Esophagus muscularis mucosa (tissue), 4 donors: Measurements from ENCODE around the gene MAP3K20. TPM values are rescaled to one million over a fixed set of nuclear protein-coding genes. Genes with fewer than 3 reads are reported as not detected.

Experiments
- DNase-seq: peaks from one replicate; pipeline ENCODE4 v3.0.0-alpha.2; 2017; ENCODE audit errors: extremely low spot score
- H3K27ac ChIP-seq, 4 donors: fragments of 200-600 bp; sonication (generic); replicated peaks in 1 of 4; 1 replicate in 3 of 4; 2 replicates in 1 of 4; pipeline ENCODE4 v1.5.1; 2016 to 2019; ENCODE audit warnings: mild to moderate bottlenecking in 1 of 4
- H3K27me3 ChIP-seq, 4 donors: fragments of 200-600 bp; sonication (generic); one replicate each; pipeline versions ENCODE4 v1.5.1 to v1.6.0; 2016 to 2019
- H3K36me3 ChIP-seq, 4 donors: fragments of 200-600 bp; sonication (generic); one replicate each; pipeline ENCODE4 v1.5.1; 2016 to 2019
- H3K4me1 ChIP-seq, 4 donors: fragments of 200-600 bp; sonication (generic); one replicate each; pipeline ENCODE4 v1.5.1; 2016 to 2019
- H3K4me3 ChIP-seq, 4 donors: fragments of 200-600 bp; sonication (generic); 1 replicate in 2 of 4; 2 replicates in 2 of 4; pipeline ENCODE4 v1.5.1; 2016 to 2019; ENCODE audit warnings: mild to moderate bottlenecking in 4 of 4, moderate library complexity in 1 of 4
- H3K9me3 ChIP-seq, 4 donors: fragments of 200-600 bp; sonication (generic); 1 replicate in 3 of 4; 2 replicates in 1 of 4; pipeline ENCODE4 v1.5.1; 2016 to 2019
- CTCF ChIP-seq, 3 experiments: fragments of 200-600 bp in 2 of 3; fragments of 450-650 bp in 1 of 3; sonication (generic) in 2 of 3; IDR thresholded peaks; one replicate each; pipeline ENCODE4 v1.5.1; 2017 to 2019; ENCODE audit warnings: antibody characterized with exemption in 3 of 3, mild to moderate bottlenecking in 2 of 3, moderate library complexity in 1 of 3
- EP300 ChIP-seq: sonication (generic); formaldehyde crosslinking; IDR thresholded peaks from one replicate; pipeline ENCODE4 v1.6.1; 2017; ENCODE audit warnings: antibody characterized with exemption
- POLR2A ChIP-seq: fragments of 450-650 bp; IDR thresholded peaks from one replicate; pipeline ENCODE4 v1.6.1; 2017; ENCODE audit warnings: antibody characterized with exemption, moderate library complexity, mild to moderate bottlenecking, low read depth
- POLR2AphosphoS5 ChIP-seq, 2 donors: sonication (generic); formaldehyde crosslinking; IDR thresholded peaks; one replicate each; pipeline ENCODE4 v1.6.1; 2017; ENCODE audit warnings: antibody characterized with exemption in 2 of 2
- WGBS: methylation state at CpG from one replicate; pipeline ENCODE4 v1.1.5; 2018; 5-methylcytosine and 5-hydroxymethylcytosine counted together
- intact Hi-C: fragments of 100-400 bp; cut with DNase I; formaldehyde crosslinking; loops from one replicate; pipeline ENCODE4 v1.15.1; 2023
- total RNA-seq, 4 donors: library from RNA; depleted of rRNA; stranded (reverse); fragments of >200 nt; gene quantifications; one replicate each; pipeline versions ENCODE4 v1.1.0 to v1.2.1, GENCODE V29; 2016

Gene MAP3K20
- total RNA-seq, 4 donors from 2014 or later = 238 to 335 (median 267) TPM

DNA sequence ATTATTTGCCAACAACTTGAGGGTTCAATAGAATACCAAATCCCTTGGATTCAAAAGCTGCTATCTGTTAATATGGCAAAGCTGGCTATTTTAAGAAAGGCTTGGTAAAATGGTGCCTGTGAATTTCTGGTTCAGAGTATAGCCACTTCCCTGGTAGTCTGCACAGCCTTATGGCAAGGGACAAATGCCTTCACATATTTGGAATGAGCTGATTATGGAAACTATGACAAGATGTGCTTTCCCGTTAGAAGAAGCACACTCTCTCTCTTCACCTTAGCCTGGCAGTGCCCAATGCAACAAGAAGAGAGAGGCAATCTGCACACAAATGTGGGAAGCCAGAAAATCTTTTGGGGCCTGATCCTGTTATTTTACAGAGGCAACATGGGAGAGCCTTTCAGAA lies 47.5 kb upstream of the MAP3K20 start:
- intact Hi-C loops = loop anchor here (5.0 kb wide), 1 partner anchor 44 kb away; no protein-coding TSS in a partner anchor
- H3K27ac ChIP-seq = peak overlapping the region; percentile 54 to 80 (median 74)
- H3K36me3 ChIP-seq = peaks cover 0 to 3% (median 0%) of the 10 kb centered on the region in 4 donors
- H3K4me1 ChIP-seq = peaks cover 18 to 29% (median 26%) of the 10 kb centered on the region in 4 donors
- WGBS = 31% methylated on average over 1 of the region's 1 CpG
- H3K4me3 ChIP-seq = no peak overlapping the region
- H3K27me3 ChIP-seq = no peaks in the 10 kb centered on the region
- no peak for TF ChIP-seq CTCF (IDR thresholded peaks at IDR 0.05)
- no peak for TF ChIP-seq EP300
- no peak for TF ChIP-seq POLR2AphosphoS5 (IDR thresholded peaks at IDR 0.05)
- no peak for TF ChIP-seq POLR2A
- no peaks in the 10 kb centered on the region for H3K9me3 ChIP-seq
- peak; percentile 39 for DNase-seq

DNA sequence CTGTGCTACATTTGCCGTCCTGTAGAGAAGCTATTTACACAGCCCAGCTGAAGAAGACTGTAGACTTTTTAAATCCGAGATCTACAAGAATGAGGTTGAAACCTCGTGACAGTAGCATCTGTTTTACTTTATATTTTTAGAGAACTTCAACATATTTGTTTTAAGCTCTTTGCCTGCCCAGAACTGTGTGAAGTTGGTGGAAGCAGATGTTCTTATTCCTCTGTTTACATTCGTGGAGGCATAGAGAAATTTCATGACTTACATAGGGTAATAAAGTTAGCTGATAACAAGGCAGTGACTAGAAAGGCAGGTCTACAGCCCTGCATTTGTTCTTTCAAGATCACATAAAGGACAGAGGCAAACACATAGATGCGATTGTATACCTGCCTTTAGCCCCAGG lies 47.0 kb upstream of the MAP3K20 start:
- H3K9me3 ChIP-seq = no peaks in the 10 kb centered on the region
- H3K36me3 ChIP-seq = no peaks in the 10 kb centered on the region
- intact Hi-C loops = loop anchor here (5.0 kb wide), 1 partner anchor 44 kb away; no protein-coding TSS in a partner anchor
- no peak overlapping the region for H3K4me3 ChIP-seq
- 34% methylated on average over 5 of the region's 5 CpGs for WGBS
- peak overlapping the region; percentile 54 to 80 (median 74) for H3K27ac ChIP-seq
- DNase-seq = peak; percentile 26
- H3K27me3 ChIP-seq = no peaks in the 10 kb centered on the region
- H3K4me1 ChIP-seq = peaks cover 18 to 29% (median 26%) of the 10 kb centered on the region in 4 donors
- TF ChIP-seq EP300 (no peak), CTCF (IDR thresholded peaks at IDR 0.05) (no peak), POLR2AphosphoS5 (IDR thresholded peaks at IDR 0.05) (no peak), POLR2A (no peak)

DNA sequence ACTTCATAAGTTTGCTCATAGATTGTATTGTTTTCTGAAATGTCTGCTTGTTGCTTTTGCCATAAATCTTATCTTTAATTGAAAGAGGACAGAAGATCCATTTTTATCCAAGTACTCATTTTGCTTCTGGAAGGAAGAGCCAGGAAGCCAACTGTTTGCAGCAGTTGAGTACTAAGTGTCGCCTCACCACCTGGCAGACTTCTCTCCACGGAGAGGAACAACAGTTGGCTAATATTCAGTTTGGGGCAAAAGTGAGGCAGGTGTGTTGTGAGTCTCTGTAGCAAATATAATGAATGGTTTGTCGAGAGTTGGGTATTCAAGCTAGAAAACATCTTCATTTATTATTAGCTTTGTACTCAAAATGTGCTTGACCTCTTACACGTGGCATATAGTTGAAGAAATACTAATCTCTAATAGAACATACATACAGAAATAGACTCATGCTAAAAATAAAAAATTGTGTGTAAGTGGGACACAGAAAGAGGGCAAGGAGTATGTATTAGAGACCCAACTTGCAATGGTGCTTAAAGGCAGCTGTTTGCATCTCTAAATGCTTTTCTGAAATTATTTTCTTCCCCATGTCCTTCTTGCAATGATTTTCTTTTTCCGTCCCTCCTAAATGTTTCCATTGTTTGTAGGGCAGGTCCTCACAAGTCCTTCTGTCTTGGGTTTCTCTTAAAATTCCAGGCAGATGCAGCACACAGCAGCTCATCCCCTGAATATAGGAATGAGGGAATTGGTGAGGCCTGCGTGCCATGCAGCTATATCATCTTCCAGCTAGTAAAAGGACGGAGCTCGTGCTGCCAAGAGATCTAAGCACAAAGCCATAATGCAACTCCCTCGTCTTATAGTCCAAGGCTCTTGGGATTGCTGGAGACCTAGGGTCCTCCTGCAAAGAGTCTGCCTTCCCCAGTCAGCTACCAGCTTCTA lies 44.8 kb upstream of the MAP3K20 start:
- H3K4me3 ChIP-seq = no peak overlapping the region
- intact Hi-C loops = no loop called here
- H3K36me3 ChIP-seq = no peaks in the 10 kb centered on the region
- H3K9me3 ChIP-seq = no peaks in the 10 kb centered on the region
- peaks cover 18 to 29% (median 26%) of the 10 kb centered on the region in 4 donors for H3K4me1 ChIP-seq
- 90% methylated on average over 9 of the region's 9 CpGs for WGBS
- DNase-seq = peak; percentile 21
- TF ChIP-seq EP300 = no peak
- no peak for TF ChIP-seq CTCF (IDR thresholded peaks at IDR 0.05)
- TF ChIP-seq POLR2A = no peak
- no peak for TF ChIP-seq POLR2AphosphoS5 (IDR thresholded peaks at IDR 0.05)
- no peaks in the 10 kb centered on the region for H3K27me3 ChIP-seq
- H3K27ac ChIP-seq = no peak overlapping the region

GRCh38 chr2:173032032-173032431 lies 43.6 kb upstream of the MAP3K20 start:
- WGBS = 98% methylated on average over 4 of the region's 4 CpGs
- peaks cover 16 to 23% (median 22%) of the 10 kb centered on the region in 4 donors for H3K4me1 ChIP-seq
- no peaks in the 10 kb centered on the region for H3K27me3 ChIP-seq
- H3K9me3 ChIP-seq = no peaks in the 10 kb centered on the region
- H3K4me3 ChIP-seq = no peak overlapping the region
- intact Hi-C loops = no loop called here
- H3K36me3 ChIP-seq = no peaks in the 10 kb centered on the region
- no peak overlapping the region for H3K27ac ChIP-seq
- peak; percentile 85 for DNase-seq
- TF ChIP-seq EP300 (no peak), POLR2AphosphoS5 (IDR thresholded peaks at IDR 0.05) (no peak), CTCF (IDR thresholded peaks at IDR 0.05) (no peak), POLR2A (no peak)
